Stimulated activated CD4-positive, alpha-beta T cell treated with anti-CD3 and anti-CD28 coated beads, Interleukin-1b, Interleukin-23, amount 100 ng/mL, for 1 hour (primary cell): Measurements from ENCODE around the gene KCNT1.
A peak's percentile ranks its signal among the peaks of the same experiment; 100 is the strongest.

ENCODE experiments used
- DNase-seq, 2 donors: peaks; one replicate each; pipeline ENCODE4 v3.0.0-alpha.2; 2020; ENCODE audit warnings: low read depth in 2 of 2

KCNT1 gene

DNA sequence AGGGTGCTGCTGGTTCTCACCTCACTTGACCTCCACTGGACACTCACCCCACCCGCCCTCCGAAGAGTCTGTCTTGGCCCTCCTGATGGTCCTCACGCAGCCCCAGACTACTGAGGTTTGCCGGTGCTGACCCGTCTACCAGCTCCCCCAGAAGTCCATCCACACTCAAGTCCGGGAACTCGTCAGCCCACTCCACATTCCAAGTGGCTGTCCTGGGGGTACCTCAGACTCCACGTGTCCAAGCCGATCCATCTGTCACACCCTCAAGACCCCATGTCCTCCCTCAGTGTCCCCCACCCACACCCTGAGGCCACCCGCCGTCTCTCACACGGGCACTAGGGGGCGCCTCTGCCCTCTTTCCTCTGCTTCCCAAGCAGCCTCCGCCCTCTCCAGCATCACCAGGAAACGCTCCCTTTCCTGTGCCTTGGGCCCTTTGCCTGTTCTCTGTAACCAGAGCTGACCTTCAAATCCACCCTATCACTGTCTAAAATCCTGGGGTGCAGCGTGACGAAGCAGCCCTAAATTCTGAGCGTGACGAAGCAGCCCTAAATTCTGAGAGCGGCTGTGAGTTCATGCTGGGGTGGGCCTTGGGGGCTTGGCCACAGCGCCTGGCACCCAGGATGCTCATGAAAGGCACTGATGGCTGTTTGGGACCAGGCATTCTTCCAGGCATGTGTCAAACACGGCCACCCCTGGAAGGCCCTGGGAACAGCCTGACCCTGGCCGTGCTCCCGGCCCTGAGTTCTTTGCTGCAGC lies 95.7 kb downstream of the KCNT1 start:
- DNase-seq, result peak in 1 of 2 donors; percentile 5

DNA sequence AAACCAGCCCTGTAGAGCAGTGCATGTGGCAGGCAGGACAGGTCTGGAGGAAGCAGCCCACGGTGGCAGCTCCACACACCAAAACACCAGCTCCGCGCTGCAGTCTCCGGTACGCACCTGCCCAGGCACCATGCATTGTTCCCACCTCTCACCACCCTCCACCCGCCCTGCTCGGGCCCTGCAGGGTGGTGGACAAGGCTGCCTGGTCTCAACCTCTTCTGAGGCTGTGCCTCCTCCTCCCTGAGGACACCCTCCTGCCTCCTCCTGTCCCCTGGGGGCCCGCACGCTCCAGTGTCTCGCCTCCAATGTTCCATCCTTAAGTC lies 96.2 kb downstream of the KCNT1 start:
- no peak for DNase-seq

GRCh38 chr9:135799261-135799660 lies 97.3 kb downstream of the KCNT1 start:
- no peak for DNase-seq

GRCh38 chr9:135801070-135801469 lies 99.1 kb downstream of the KCNT1 start:
- no peak for DNase-seq

DNA sequence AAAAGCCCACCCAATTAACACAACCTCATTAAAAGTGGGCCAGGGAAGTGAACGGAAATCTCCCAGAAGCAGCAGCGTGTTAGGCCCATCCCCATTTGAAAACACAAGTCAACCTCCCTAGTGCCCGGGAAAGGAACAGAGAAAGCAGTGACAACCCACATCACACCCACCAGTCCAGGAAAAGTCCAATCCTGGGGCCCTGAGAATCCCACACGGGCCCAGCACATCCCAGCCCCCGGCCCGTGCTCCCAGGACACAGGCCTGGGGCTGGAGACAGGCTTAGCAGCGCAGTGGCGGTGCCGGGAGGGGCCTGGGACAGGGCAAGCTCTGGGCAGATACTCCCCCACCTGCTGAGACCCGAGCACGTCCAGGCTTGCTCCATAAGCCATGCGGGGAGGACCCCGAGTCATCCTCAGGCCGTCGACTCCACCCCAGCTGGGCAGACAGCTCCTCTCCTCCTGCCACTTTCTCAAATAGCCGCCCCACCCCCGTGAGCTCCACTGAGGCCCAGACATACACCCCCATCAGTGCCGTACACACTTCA lies 101.0 kb downstream of the KCNT1 start:
- no peak for DNase-seq

DNA sequence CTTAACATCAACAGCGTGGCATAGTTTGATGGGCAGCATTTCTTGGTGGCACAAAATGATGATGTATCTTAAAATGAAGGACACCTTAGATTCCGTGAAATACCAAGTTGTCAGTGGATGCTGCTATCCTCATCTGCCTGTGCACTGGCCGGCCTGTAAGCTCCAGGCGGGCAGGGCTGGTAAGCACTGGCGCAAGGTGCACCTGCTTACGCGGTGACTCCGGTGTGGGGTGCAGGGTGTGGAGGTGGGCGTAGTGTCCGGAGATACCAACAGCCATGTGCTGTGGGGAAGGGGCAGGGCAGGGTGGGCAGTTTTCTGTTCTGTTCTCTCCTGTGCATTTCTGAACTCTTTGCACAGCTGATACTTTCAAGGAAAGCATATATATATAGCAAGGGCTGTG lies 101.5 kb downstream of the KCNT1 start:
- no peak for DNase-seq

DNA sequence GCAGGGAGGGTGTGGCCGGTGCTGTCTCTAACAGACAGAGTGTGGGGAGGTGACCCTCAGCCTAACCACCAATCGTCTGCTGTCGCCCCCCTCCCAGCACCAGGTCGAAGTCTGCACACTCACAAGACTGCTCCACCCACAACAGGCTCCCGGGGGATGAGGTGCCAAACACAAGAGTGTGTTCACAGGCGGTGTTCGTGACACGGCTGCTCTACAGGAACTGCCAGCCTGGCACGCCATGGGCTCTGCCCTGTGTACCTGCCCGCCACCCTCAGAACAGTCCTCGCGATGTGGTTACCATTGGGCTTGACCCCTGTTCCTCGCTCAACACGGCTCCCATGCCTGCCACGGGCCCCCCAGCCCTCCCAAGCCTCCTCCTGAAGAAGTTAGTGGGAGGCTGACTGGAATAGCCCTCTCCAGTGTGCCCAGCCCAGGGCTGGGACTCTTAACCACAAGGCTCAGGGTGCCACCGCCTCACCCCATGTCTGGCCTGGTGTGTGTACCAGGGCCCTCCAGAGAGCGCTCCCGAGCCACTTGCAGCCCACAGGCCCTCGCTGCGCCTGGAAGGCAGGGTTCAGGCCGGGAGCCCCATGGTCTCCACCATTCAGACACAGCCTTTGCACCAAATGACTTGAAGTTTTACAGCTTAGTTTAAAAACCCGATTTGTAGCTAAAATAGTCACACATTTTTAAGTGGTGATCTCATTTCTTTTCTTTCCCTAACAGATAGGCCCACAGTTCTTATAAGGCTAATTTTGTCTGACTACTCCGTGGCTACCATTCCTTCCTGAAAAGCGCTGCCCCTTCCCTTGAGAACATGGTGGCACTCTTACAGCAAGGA lies 102.8 kb downstream of the KCNT1 start:
- DNase-seq, result no peak

DNA sequence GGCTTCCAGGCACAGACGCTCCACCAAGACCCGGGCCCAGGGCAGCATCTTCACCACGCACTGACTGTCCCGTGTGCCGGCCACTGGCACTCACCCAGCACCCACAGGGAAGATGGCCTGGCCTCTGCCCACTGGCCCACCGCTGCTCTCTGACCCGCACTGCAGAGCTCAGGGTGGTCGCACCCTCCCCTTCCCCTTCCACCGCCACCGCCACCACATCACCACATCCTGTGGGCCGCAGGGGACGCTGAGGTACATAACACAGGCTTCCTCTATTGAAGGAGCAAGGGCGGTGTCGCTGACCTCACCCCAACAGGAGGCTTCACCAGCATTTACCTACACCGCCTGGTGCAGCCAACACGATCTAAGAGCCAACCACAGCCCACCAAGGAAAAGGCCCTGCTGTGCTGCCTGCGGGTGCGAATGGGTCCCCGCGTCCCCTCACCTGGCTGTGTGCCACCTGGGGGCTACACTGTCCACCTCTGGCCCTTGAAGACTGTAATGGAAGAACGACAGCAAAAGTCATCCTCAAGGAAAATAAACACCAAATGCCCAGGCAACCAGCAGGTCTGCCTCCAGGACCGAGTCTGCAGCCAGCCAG lies 103.5 kb downstream of the KCNT1 start:
- no peak for DNase-seq

- DNase-seq, result no peak
Measured at GRCh38 chr9:135809166-135809565, 107.2 kb downstream of the KCNT1 start.

DNA sequence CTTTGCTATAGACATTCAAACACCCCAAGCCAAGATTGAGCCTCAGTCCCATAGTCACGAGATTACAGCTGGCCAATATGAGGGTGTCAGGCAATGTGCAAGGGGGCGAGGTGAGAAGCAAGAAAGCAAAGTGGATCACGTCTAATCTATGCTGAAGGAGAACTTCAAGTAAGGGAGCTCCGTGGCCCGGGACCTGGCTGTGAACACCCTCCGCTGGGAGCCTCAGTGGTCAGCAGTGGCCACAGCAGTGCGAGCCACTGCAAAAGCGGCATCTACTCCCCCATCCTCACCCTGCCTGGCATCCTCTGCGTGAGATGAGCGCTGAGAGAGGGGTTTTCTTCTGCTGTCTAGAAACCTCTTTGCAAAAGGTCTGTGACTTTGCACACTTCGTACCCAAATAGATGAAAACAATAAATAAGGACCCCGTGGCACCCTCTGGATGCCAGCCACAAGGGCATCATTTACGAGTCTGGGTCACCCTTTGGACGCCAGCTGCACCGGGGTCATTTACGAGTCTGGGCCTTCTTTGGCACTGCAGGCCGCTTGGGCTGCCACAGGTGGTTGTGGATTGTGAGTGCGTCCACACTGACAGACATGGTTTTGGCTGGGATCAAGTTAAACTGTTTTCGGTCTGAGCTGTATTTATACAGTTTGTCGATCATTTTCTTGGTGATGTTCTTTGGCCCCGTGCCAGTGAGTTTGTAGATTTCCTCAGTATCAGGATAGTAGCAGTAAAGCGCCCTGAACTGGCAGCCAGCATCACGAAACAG lies 109.0 kb downstream of the KCNT1 start:
- DNase-seq, result no peak

GRCh38 chr9:135811801-135812200 lies 109.8 kb downstream of the KCNT1 start:
- no peak for DNase-seq

DNA sequence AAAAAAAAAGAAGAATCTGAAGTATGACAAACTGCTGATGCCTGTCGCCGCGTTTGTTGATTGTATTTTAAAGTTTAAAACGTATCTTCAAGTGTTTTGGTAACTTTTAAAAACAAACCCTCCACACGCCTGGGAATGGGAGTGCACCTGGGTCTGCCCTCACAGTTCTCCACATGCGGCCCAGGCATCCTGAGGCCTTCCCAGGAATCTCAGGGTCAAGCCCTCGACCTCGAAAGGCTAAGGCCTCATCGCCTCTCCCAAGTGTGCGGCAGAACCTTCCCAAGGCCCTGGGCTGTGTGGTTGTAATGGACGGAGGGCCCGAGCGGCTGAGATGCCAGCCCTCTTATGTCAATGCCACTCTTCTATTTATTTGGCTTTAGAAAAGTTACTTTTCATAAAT lies 111.0 kb downstream of the KCNT1 start:
- no peak for DNase-seq

DNA sequence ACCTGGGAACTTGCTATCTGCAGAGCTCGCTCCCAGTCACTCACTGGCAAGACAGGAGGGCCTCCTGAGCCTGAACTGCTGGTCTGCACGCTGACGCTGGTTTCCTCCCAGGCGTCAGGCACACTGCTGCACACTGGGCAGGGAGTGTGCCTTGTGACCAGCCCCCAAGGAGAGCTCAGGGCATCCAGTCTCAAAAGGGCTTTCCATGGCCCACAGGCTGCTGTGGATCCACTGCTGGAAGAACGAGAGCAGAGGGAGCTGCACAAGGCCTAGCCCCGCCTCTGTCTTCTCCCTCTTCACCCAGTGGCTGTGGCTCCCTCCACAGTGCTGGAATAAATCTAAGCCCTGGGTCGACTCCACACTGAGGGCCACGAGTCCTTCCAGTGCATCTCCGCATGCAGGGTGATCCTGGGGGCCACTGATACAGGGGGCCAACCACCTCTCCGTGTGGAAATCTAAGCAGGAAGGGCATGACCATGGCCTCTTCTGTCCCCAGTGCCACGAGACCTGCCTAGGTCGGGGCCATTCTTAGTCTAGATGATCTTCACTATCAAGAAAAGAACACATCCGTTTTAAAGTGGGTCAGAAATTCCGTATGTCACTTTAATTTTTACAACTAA lies 111.8 kb downstream of the KCNT1 start:
- DNase-seq, result no peak

DNA sequence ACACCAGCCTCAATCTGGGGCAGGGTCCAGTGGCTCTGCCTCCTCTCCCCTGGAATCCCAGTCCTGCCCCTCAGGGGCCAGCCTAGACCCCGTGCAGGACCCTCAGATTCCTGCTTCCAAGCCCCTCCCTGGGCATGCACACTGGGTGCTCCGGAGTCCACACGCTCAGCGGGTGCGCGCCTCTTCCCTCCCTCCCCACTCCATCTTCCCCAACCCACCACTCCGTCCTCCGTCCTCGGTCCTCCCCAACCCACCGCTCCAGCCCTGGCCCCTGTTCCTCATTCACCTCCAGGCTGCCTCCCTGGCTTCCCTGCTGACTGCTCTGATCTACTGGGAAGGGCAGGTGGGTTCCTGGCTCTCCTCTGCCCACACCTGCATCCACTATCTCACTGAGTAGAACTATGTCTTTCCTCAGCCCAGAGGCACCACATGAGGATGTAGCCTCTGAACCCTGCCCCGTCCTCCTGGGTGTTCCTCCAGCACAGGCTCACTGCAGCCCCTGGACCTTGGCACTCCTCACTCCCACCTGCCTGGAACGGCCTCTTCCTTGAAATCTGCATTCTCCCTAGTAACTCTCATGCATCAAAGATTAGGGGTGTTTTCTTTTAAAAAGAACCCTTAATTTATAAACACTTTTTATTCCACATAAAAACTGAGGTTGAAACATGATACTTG lies 112.6 kb downstream of the KCNT1 start:
- no peak for DNase-seq

DNA sequence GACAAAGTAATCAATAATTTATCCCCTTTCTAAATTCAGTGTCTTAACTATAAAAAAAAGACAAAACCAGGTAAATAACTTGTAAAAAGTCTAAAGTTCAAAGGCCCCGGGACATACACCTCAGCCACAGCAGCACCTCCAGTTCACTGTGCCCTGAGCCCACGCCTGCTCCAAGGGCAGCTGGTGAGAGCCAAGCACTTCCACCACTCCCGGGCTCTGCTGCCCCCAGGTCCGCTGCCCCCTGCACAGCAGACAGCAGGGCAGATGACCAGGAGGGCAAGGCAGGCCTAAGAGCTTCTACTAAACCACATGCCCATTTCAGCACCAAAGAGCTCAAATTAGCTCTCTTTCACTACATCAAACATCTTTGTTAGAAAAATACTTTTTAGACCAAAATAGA lies 113.4 kb downstream of the KCNT1 start:
- DNase-seq, result no peak

GRCh38 chr9:135815830-135816650 lies 114.1 kb downstream of the KCNT1 start:
- DNase-seq, result no peak

DNA sequence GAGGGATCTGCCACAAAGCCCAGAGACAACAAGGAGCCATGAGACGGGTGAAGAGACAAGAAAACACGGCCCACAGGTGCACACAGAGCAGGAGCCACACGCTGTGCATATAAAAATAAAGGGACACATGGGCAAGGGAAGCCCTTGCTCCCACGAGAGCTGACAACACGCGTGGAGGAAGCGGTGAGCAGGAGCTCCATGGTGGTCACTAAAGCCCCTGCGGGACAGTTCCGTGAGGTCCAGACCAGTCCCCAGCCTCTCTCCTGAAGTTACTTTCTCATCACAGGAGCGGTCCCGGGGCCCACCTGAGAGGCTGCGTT lies 114.6 kb downstream of the KCNT1 start:
- DNase-seq, result no peak

- no peak for DNase-seq
Measured at GRCh38 chr9:135817951-135818717, 116.1 kb downstream of the KCNT1 start.

- DNase-seq, result no peak
Measured at GRCh38 chr9:135818718-135819475, 116.9 kb downstream of the KCNT1 start.
